Renal cortical epithelial cell (primary cell): Measurements from ENCODE around the gene TEAD4. TPM values are rescaled to one million over a fixed set of nuclear protein-coding genes. Genes with fewer than 3 reads are reported as not detected.

Experiments used
- DNase-seq: peaks from one replicate; pipeline ENCODE4 v3.0.0-alpha.2; 2011; ENCODE audit warnings: low read depth
- total RNA-seq: library from RNA; depleted of rRNA; stranded (reverse); fragments of >200 nt; gene quantifications from 2 replicates; pipeline ENCODE4 v1.2.3, GENCODE V29; 2014

TEAD4 gene
- total RNA-seq, 1 donor from 2014 or later = 15.3 TPM

GRCh38 chr12:3081886-3082285 lies 122.7 kb downstream of the TEAD4 start:
- DNase-seq = no peak

- DNase-seq = no peak
These were observed 124.2 kb downstream of the TEAD4 start for GRCh38 chr12:3083241-3083920.

GRCh38 chr12:3083921-3084347 lies 124.7 kb downstream of the TEAD4 start:
- DNase-seq = no peak

- no peak for DNase-seq
These were observed 125.5 kb downstream of the TEAD4 start for GRCh38 chr12:3084742-3085141.

- DNase-seq = peak; percentile 80
These were observed 126.3 kb downstream of the TEAD4 start for GRCh38 chr12:3085341-3086139.

- no peak for DNase-seq
These were observed 127.0 kb downstream of the TEAD4 start for GRCh38 chr12:3086211-3086610.

GRCh38 chr12:3086729-3087323 lies 127.6 kb downstream of the TEAD4 start:
- DNase-seq = no peak

- peak; percentile 37 for DNase-seq
These were observed 128.8 kb downstream of the TEAD4 start for GRCh38 chr12:3087758-3088650.

- DNase-seq = no peak
These were observed 130.4 kb downstream of the TEAD4 start for GRCh38 chr12:3089588-3089987.

Other genes with a start within 250 kb of the TEAD4 start
- 54.2 and 87.5 TPM in 2 replicates for gene FKBP4, start 164.4 kb upstream of the TEAD4 start, total RNA-seq
- 7.8 and 21.2 TPM in 2 replicates for gene ITFG2, start 146.7 kb upstream of the TEAD4 start, total RNA-seq
- gene NRIP2, start 124.4 kb upstream of the TEAD4 start, total RNA-seq = not detected in 2 replicates
- gene TEX52, start 102.4 kb upstream of the TEAD4 start, total RNA-seq = not detected in 2 replicates
- 0.60 and 4.9 TPM in 2 replicates for gene FOXM1, start 82.2 kb upstream of the TEAD4 start, total RNA-seq
- gene RHNO1, start 82.2 kb upstream of the TEAD4 start, total RNA-seq = 18.0 and 22.7 TPM in 2 replicates
- gene TULP3, start 68.5 kb upstream of the TEAD4 start, total RNA-seq = 15.5 and 27.1 TPM in 2 replicates
- 24.7 and 91.3 TPM in 2 replicates for gene TSPAN9, start 118.0 kb downstream of the TEAD4 start, total RNA-seq